Activated B cell treated with CpG ODN at 0.5 μM for 24 hours (primary cell): ENCODE measurements around the gene MCRIP2. TPM values are rescaled to one million over a fixed set of nuclear protein-coding genes. Genes with fewer than 3 reads are reported as not detected.
A peak's percentile ranks its signal among the peaks of the same experiment; 100 is the strongest.

ENCODE experiments used
- ATAC-seq: fragments of 200-7000 bp; cut with Tn5 transposase; one replicate; pipeline ENCODE4 v1.10.0; 2021; ENCODE audit warnings: low read depth, mild to moderate bottlenecking, moderate library complexity
- CTCF ChIA-PET: fragments of 350-600 bp; sonication (Branson Sonifier 250); formaldehyde crosslinking; loops from one replicate; lab custom pipeline; 2021; ENCODE audit warnings: antibody characterized with exemption; lab: Charles Lee
- POLR2A ChIA-PET: fragments of 350-600 bp; sonication (Branson Sonifier 250); formaldehyde crosslinking; loops from one replicate; lab custom pipeline; 2021; ENCODE audit warnings: antibody characterized with exemption; lab: Charles Lee
- DNase-seq: peaks from one replicate; pipeline ENCODE4 v3.0.0; 2022
- H3K27ac Mint-ChIP-seq: one replicate; pipeline ENCODE4 v1.8.0; 2020; ENCODE audit warnings: mixed read lengths
- H3K27me3 Mint-ChIP-seq: one replicate; pipeline ENCODE4 v1.8.0; 2021; ENCODE audit warnings: mixed read lengths
- H3K36me3 Mint-ChIP-seq: one replicate; pipeline ENCODE4 v1.8.0; 2021; ENCODE audit warnings: low read depth, mixed read lengths
- H3K4me1 Mint-ChIP-seq: one replicate; pipeline ENCODE4 v1.8.0; 2021; ENCODE audit warnings: mixed read lengths
- H3K4me3 Mint-ChIP-seq: one replicate; pipeline ENCODE4 v1.8.0; 2020; ENCODE audit warnings: mild to moderate bottlenecking, mixed read lengths
- H3K9me3 Mint-ChIP-seq: one replicate; pipeline ENCODE4 v1.8.0; 2020; ENCODE audit warnings: mixed read lengths
- intact Hi-C: fragments of 100-400 bp; cut with micrococcal nuclease; formaldehyde crosslinking; loops from one replicate; pipeline ENCODE4 v1.15.1; 2024
- total RNA-seq: library from RNA; stranded (reverse); gene quantifications from 2 replicates; pipeline ENCODE4 v1.2.3, GENCODE V29; 2022
- TF ChIP-seq, protein P1 (sequence below): fragments of 200-600 bp; IDR thresholded peaks from one replicate; pipeline ENCODE4 v1.8.0; 2022; ENCODE audit warnings: antibody characterized with exemption, mild to moderate bottlenecking

Gene MCRIP2
- total RNA-seq, 1 donor from 2014 or later = 38.9 TPM

DNA sequence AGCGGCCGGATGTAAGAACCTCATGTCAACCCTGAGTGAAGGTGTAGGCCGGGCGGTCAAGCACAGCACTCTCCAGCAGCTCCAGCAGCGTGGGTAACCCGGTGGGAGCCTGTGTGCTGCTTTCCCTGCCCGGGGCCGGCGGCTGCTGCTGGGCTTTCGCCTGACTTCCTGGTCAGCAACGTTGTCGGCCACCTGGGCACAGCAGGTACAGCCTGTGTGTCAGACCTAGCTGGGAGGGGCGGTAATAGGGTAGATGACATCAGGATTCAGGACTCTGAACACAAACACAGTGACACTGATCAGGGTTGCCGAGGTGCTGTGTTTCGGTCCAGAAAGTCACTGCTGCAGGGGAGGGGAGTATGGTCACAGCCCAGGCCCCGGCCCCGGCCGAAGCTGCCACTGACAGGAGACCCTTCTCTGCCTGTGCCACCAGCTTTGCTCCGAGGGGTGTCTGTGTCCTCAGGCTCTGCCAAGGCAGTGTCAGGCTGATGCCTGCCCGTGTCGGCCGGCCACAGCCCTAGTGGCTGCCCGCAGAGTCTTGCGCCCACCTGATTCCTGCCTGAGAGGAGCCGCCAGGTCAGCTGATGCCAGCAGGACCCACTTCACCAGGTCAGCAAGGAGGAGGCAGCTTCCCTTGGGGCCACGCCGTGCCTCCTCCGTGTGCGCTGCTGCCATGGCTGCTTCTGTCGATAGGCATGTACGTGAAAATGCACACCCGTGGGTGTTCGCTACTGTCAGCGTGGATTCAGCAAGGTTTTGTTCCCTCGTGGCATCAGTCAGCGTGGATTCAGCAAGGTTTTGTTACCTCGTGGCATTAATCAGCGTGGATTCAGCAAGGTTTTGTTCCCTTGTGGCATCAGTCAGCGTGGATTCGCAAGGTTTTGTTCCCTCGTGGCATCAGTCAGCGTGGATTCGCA, 42.5 kb upstream of the MCRIP2 start:
- ChIA-PET CTCF (interaction anchor here (0.7 kb wide), 1 partner anchor 11 kb away, joined by 3 read pairs; no protein-coding TSS in a partner anchor), POLR2A (interaction anchor here (0.6 kb wide), 1 partner anchor 882 kb away, joined by 5 read pairs; no protein-coding TSS in a partner anchor)
- Mint-ChIP-seq H3K4me3 (no peak overlapping the region), H3K27me3 (no peaks in the 10 kb centered on the region), H3K4me1 (peaks cover under 1% of the 10 kb centered on the region), H3K36me3 (peaks cover 12% of the 10 kb centered on the region), H3K9me3 (no peaks in the 10 kb centered on the region), H3K27ac (no peak overlapping the region)
- ATAC-seq (no peak), DNase-seq (no peak)
- TF ChIP-seq, protein P1, sequence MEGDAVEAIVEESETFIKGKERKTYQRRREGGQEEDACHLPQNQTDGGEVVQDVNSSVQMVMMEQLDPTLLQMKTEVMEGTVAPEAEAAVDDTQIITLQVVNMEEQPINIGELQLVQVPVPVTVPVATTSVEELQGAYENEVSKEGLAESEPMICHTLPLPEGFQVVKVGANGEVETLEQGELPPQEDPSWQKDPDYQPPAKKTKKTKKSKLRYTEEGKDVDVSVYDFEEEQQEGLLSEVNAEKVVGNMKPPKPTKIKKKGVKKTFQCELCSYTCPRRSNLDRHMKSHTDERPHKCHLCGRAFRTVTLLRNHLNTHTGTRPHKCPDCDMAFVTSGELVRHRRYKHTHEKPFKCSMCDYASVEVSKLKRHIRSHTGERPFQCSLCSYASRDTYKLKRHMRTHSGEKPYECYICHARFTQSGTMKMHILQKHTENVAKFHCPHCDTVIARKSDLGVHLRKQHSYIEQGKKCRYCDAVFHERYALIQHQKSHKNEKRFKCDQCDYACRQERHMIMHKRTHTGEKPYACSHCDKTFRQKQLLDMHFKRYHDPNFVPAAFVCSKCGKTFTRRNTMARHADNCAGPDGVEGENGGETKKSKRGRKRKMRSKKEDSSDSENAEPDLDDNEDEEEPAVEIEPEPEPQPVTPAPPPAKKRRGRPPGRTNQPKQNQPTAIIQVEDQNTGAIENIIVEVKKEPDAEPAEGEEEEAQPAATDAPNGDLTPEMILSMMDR = no peak
- intact Hi-C loops = no loop called here

DNA sequence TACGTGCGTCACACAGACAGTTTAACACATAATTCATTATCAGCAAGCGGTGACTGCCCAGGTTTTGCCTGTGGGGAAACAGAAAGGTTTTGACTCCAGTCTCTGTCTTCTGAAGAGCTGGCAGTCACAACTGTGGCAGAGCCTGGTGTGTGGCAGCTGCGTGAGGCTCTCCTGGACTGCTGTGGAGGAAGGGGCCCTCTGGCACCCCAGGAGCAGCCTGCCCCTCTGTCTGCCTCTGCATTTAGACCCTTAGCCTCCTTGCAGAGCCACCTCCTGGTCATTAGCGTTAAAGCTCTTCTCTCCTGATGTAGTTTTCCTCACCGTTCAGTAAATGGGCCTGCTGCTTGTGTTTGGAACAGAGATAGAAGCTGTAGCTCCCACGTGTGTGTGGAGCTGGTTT, 40.8 kb upstream of the MCRIP2 start:
- ChIA-PET POLR2A (no interaction called here), CTCF (no interaction called here)
- Mint-ChIP-seq H3K27me3 (no peaks in the 10 kb centered on the region), H3K36me3 (peaks cover 15% of the 10 kb centered on the region), H3K4me1 (no peaks in the 10 kb centered on the region), H3K4me3 (no peak overlapping the region), H3K27ac (no peak overlapping the region), H3K9me3 (no peaks in the 10 kb centered on the region)
- intact Hi-C loops = no loop called here
- ATAC-seq (no peak), DNase-seq (no peak)
- TF ChIP-seq, protein P1 = no peak

DNA sequence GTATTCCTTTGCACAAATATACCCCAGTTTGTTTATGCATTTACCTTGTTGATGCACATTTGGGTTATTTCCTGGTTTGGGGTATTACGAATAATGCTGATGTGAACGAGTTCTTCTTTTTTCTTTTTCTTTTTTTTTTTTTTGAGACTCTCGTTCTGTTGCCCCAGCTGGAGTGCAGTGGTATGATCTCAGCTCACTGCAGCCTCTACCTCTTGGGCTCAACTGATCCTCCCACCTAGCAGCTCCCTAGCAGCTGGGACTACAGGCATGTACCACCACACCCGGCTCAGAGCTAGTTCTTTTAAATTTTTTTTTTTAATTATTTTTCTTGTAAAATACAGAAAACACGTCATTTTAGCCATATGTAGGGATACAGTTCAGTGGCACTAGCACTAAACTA, 37.7 kb upstream of the MCRIP2 start:
- H3K4me3 Mint-ChIP-seq = no peak overlapping the region
- no peaks in the 10 kb centered on the region for H3K27me3 Mint-ChIP-seq
- ChIA-PET CTCF (interaction anchor here (0.7 kb wide), 1 partner anchor 163 kb away, joined by 3 read pairs; no protein-coding TSS in a partner anchor), POLR2A (no interaction called here)
- ATAC-seq (no peak), DNase-seq (no peak)
- no peak overlapping the region for H3K27ac Mint-ChIP-seq
- H3K36me3 Mint-ChIP-seq = peaks cover 7% of the 10 kb centered on the region
- H3K9me3 Mint-ChIP-seq = peaks cover 3% of the 10 kb centered on the region
- intact Hi-C loops = no loop called here
- H3K4me1 Mint-ChIP-seq = peaks cover 6% of the 10 kb centered on the region
- TF ChIP-seq, protein P1 = no peak

DNA sequence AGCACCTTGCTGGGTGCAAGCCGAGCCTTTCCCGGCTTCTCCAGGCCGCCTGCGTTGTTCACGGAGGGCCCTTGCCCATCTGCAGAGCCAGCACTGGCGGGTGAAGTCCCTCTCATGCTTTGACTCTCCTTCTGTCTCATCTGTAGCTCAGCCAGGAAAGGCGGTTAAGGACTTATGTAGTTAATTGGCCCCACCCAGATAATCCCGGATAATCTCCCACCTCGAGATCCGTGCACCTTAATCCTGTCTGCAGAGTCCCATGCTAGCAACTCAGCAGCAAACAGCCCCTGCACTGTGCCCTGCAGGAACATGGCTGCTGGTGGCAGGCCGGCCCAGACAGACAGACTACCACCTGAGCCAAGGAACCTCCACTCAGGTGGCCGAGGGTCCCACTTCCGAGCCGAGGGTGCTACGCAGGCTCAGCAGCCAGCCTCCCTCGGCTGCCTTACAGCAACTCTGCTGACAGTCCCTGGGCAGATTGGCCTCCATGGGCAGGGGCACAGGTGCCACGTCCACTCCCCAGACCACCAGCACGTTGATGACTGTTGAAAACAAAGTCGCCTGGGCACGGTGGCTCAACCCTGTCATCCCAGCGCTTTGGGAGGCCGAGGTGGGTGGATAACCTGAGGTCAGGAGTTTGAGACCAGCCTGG, 34.8 kb upstream of the MCRIP2 start:
- Mint-ChIP-seq H3K4me3 (no peak overlapping the region), H3K27me3 (no peaks in the 10 kb centered on the region), H3K36me3 (peaks cover 6% of the 10 kb centered on the region), H3K4me1 (peaks cover 14% of the 10 kb centered on the region), H3K9me3 (peaks cover 3% of the 10 kb centered on the region), H3K27ac (no peak overlapping the region)
- intact Hi-C loops = no loop called here
- DNase-seq = no peak
- no peak for ATAC-seq
- POLR2A ChIA-PET = no interaction called here
- CTCF ChIA-PET = no interaction called here
- TF ChIP-seq, protein P1 = no peak

DNA sequence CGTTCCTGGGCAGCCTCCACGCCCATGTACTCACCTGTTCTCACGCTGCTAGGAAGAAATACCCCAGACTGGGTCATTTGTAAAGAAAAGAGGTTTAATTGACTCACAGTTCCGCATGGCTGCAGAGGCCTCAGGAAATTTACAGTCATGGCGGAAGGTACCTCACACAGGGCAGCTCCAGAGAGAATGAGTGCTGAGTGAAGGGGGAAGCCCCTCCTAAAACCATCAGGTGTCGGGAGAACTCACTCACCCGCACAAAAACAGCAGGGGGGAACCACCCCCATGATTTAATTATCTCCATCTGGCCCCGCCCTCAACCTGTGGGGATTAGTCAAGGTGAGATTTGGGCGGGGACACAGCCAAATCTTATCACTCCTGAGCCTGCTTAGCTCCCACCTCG, 33.6 kb upstream of the MCRIP2 start:
- peaks cover 3% of the 10 kb centered on the region for H3K9me3 Mint-ChIP-seq
- CTCF ChIA-PET = no interaction called here
- ATAC-seq = peak; percentile 25
- no peak overlapping the region for H3K27ac Mint-ChIP-seq
- H3K36me3 Mint-ChIP-seq = peaks cover 6% of the 10 kb centered on the region
- peaks cover 14% of the 10 kb centered on the region for H3K4me1 Mint-ChIP-seq
- intact Hi-C loops = no loop called here
- DNase-seq = no peak
- TF ChIP-seq, protein P1 = no peak
- H3K4me3 Mint-ChIP-seq = no peak overlapping the region
- H3K27me3 Mint-ChIP-seq = no peaks in the 10 kb centered on the region
- POLR2A ChIA-PET = interaction anchor here (0.6 kb wide), 2 partner anchors 20 to 556 kb away, joined by 5 read pairs; no protein-coding TSS in a partner anchor
